Neural progenitor cell (in vitro differentiated cells): ENCODE data around the gene TOLLIP. TPM values are rescaled to one million over a fixed set of nuclear protein-coding genes. Genes with fewer than 3 reads are reported as not detected.

Experiments used
- DNase-seq: peaks from one replicate; pipeline ENCODE4 v3.0.0-alpha.2; 2016; ENCODE audit warnings: low spot score
- H2AFZ ChIP-seq: fragments of 200-600 bp; sonication (generic); replicated peaks from 2 replicates; pipeline ENCODE4 v1.6.1; 2016; ENCODE audit warnings: antibody characterized with exemption
- H3F3A ChIP-seq: fragments of 200-600 bp; sonication (generic); 2 replicates; pipeline ENCODE4 v1.6.1; 2016; ENCODE audit warnings: antibody characterized with exemption, low read depth
- H3K27ac ChIP-seq: fragments of 200-600 bp; sonication (generic); 2 replicates; pipeline ENCODE4 v1.5.1; 2016; ENCODE audit warnings: mild to moderate bottlenecking
- H3K27me3 ChIP-seq: fragments of 200-600 bp; sonication (generic); 2 replicates; pipeline ENCODE4 v1.6.1; 2016; ENCODE audit warnings: mild to moderate bottlenecking, moderate library complexity
- H3K36me3 ChIP-seq: fragments of 200-600 bp; sonication (generic); 2 replicates; pipeline ENCODE4 v1.5.1; 2016
- H3K4me1 ChIP-seq: fragments of 200-600 bp; sonication (generic); 2 replicates; pipeline ENCODE4 v1.6.1; 2016; ENCODE audit warnings: mixed run types
- H3K4me2 ChIP-seq: fragments of 200-600 bp; sonication (generic); 2 replicates; pipeline ENCODE4 v1.6.1; 2016
- H3K4me3 ChIP-seq: fragments of 200-600 bp; sonication (generic); 2 replicates; pipeline ENCODE4 v1.5.1; 2016
- H3K79me2 ChIP-seq: fragments of 200-600 bp; sonication (generic); 2 replicates; pipeline ENCODE4 v1.6.1; 2016; ENCODE audit warnings: low read depth
- H3K9ac ChIP-seq: fragments of 200-600 bp; sonication (generic); 2 replicates; pipeline ENCODE4 v1.6.1; 2016
- H3K9me3 ChIP-seq: fragments of 200-600 bp; sonication (generic); 2 replicates; pipeline ENCODE4 v1.5.1; 2016; ENCODE audit warnings: low read depth
- H4K20me1 ChIP-seq: fragments of 200-600 bp; sonication (generic); 2 replicates; pipeline ENCODE4 v1.6.1; 2016; ENCODE audit warnings: low read depth
- H3K27ac Mint-ChIP-seq: 3 replicates; pipeline ENCODE4 v1.8.0; 2021; ENCODE audit warnings: mixed read lengths
- H3K27me3 Mint-ChIP-seq: 2 replicates; pipeline ENCODE4 v1.8.0; 2022; ENCODE audit warnings: low read depth, mild to moderate bottlenecking, inconsistent platforms, moderate library complexity, mixed read lengths; ENCODE audit not compliant: insufficient read depth
- H3K36me3 Mint-ChIP-seq: 3 replicates; pipeline ENCODE4 v1.8.0; 2021; ENCODE audit warnings: mixed read lengths
- H3K4me1 Mint-ChIP-seq: 3 replicates; pipeline ENCODE4 v1.8.0; 2021; ENCODE audit warnings: mixed read lengths
- H3K4me3 Mint-ChIP-seq: 3 replicates; pipeline ENCODE4 v1.8.0; 2021; ENCODE audit warnings: mild to moderate bottlenecking, moderate library complexity, mixed read lengths
- H3K9me3 Mint-ChIP-seq: 3 replicates; pipeline ENCODE4 v1.8.0; 2020; ENCODE audit warnings: mixed read lengths
- EZH2 ChIP-seq: fragments of 200-600 bp; sonication (generic); IDR thresholded peaks from 2 replicates; pipeline ENCODE4 v1.6.1; 2017; ENCODE audit warnings: antibody characterized with exemption, mild to moderate bottlenecking, moderate library complexity
- EZH2phosphoT487 ChIP-seq: fragments of 200-600 bp; sonication (generic); IDR thresholded peaks from 2 replicates; pipeline ENCODE4 v1.6.1; 2017; ENCODE audit warnings: antibody characterized with exemption
- total RNA-seq: library from RNA; depleted of rRNA; stranded (reverse); fragments of >200 nt; gene quantifications from 2 replicates; pipeline ENCODE4 v1.2.3, GENCODE V29; 2015; ENCODE audit warnings: low replicate concordance
- TF ChIP-seq, protein P1 (sequence below): fragments of 200-600 bp; sonication (generic); IDR thresholded peaks from 2 replicates; pipeline ENCODE4 v1.5.1; 2017; ENCODE audit warnings: antibody characterized with exemption, mild to moderate bottlenecking

Gene TOLLIP
- total RNA-seq, 1 donor from 2014 or later = 8.5 TPM

DNA sequence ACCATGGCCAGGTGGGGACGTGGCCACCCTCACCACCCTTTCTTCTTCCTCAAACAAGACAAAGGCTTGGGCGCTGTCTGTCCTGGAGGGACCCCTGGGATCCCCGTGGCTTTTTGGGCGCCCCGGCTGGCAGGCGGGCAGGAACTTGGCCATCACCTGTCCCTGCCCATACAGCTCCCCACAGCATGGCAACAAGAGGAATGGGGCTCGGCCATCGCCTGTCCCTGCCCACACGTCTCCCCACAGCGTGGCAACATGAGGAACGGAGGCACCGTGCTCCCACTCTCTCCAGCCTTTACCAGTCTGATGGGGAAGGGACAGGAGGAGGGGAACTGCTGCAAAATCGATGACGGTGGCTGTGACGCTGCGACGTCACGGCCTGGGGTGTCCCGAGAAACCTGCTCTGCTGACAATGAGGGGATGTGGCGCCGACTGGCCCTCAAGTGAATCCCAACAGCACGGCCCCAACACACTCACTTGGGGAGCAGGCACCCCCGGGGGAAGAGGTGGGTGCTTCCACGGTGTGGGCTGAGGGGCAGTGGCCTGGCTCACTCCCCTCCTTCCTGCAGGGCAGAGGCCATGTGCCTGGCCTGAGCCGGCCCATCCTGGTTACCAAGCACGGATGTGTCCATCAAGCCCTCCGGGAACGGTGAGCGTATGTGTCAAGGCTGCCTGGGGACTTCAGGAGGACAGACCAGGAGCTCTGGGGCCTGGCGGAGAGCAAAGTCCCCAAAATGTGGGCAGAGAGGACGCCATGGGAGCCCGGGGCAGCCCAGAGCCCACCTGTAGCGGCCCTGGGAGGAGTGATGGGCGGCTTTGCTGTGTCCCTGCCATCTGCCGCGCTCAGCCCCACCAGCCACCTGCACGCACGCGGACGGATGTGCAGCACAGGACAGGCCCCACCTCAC lies 30.4 kb downstream of the TOLLIP start:
- Histone ChIP-seq H2AFZ (no peak overlapping the region), H3K4me1 (no peaks in the 10 kb centered on the region), H3K36me3 (no peaks in the 10 kb centered on the region)

DNA sequence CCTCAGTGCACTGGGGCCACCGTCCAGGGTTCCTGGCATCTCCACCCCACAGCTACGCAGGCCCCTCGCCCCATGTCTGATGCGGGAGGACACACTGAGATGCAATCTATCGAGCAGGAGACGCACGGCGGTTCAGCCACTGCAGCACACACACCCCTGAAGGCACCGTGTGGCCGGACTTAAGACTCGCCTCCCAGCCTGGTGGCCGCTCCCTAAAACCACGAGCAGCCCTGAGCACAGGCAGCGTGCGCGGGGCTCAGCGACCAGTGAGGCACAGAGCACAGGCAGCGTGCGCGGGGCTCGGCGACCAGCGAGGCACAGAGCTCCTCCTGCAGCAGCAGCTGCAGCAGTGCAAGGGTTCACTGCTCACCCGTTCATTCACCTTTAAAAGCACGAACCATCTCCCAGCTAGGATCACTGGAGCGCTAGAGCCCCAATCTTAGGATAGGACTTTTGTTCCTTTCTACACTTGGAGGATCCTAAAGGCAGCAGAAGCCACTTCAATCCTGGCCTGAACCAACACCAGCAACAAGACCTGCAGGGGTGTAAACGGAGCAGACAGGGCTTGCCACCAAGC lies 31.4 kb downstream of the TOLLIP start:
- no peaks in the 10 kb centered on the region for H4K20me1 ChIP-seq
- no peaks in the 10 kb centered on the region for H3K79me2 ChIP-seq
- H3K4me2 ChIP-seq = no peak overlapping the region
- Mint-ChIP-seq H3K36me3 (peaks cover 7% of the 10 kb centered on the region), H3K4me3 (no peak overlapping the region), H3K4me1 (peaks cover 5% of the 10 kb centered on the region), H3K27me3 (peaks cover 4% of the 10 kb centered on the region), H3K27ac (peak overlapping the region; percentile 26), H3K9me3 (no peaks in the 10 kb centered on the region)
- no peaks in the 10 kb centered on the region for H3K27me3 ChIP-seq
- no peak for DNase-seq
- H3K36me3 ChIP-seq = no peaks in the 10 kb centered on the region
- TF ChIP-seq EZH2 (no peak), EZH2phosphoT487 (no peak)
- TF ChIP-seq, protein P1, sequence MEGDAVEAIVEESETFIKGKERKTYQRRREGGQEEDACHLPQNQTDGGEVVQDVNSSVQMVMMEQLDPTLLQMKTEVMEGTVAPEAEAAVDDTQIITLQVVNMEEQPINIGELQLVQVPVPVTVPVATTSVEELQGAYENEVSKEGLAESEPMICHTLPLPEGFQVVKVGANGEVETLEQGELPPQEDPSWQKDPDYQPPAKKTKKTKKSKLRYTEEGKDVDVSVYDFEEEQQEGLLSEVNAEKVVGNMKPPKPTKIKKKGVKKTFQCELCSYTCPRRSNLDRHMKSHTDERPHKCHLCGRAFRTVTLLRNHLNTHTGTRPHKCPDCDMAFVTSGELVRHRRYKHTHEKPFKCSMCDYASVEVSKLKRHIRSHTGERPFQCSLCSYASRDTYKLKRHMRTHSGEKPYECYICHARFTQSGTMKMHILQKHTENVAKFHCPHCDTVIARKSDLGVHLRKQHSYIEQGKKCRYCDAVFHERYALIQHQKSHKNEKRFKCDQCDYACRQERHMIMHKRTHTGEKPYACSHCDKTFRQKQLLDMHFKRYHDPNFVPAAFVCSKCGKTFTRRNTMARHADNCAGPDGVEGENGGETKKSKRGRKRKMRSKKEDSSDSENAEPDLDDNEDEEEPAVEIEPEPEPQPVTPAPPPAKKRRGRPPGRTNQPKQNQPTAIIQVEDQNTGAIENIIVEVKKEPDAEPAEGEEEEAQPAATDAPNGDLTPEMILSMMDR = no peak
- no peaks in the 10 kb centered on the region for H3F3A ChIP-seq
- no peak overlapping the region for H2AFZ ChIP-seq
- no peak overlapping the region for H3K9ac ChIP-seq
- H3K27ac ChIP-seq = no peak overlapping the region
- H3K4me3 ChIP-seq = no peak overlapping the region
- no peaks in the 10 kb centered on the region for H3K9me3 ChIP-seq
- H3K4me1 ChIP-seq = no peaks in the 10 kb centered on the region

More for the DNA sequence above, 30.4 kb downstream of the TOLLIP start:
- Mint-ChIP-seq H3K4me3 (no peak overlapping the region), H3K4me1 (peaks cover 5% of the 10 kb centered on the region), H3K36me3 (peaks cover 9% of the 10 kb centered on the region), H3K27me3 (peaks cover 4% of the 10 kb centered on the region), H3K9me3 (no peaks in the 10 kb centered on the region), H3K27ac (peak overlapping the region; percentile 81)
- Histone ChIP-seq H3K9me3 (no peaks in the 10 kb centered on the region), H4K20me1 (no peaks in the 10 kb centered on the region), H3K4me2 (no peak overlapping the region), H3K79me2 (no peaks in the 10 kb centered on the region), H3K27ac (no peak overlapping the region), H3K9ac (no peak overlapping the region), H3F3A (no peaks in the 10 kb centered on the region), H3K27me3 (no peaks in the 10 kb centered on the region), H3K4me3 (no peak overlapping the region)
- DNase-seq = no peak
- TF ChIP-seq, protein P1 = no peak
- TF ChIP-seq EZH2 (no peak), EZH2phosphoT487 (no peak)

DNA sequence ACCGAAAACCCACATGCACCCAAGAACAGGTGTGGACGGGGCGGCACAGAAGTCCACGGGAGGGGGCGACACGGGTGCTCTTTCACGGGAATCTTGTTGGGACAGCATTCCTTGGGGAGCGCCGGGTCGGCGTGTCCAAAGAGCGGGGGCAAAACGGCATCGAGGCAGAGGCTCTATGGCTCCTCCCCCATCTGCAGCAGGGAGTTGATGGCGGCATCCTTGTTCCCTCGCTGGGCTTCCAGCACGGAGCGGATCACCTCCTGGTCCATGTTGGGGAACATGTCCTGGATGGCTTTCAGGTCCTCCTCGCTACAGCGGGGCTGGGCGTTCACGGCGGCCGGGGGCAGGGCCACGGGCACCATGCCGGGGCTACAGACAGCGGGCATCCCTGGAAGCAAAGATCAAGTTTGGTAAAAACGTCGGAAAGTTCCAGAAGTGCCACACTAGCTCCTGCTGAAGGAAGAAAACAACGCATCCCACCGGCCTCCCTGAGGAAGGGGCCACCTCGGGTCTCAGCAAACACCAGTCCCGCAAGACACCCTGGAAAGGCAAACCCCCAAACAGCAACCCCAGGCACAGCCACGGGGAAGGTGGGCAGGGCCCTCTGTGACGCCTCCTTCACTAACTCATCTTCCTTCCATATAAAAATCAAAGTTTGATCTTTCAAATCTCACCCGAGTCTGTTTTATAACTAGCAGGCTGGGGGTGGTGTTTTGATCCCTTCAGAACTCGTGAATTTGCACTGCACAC lies 32.4 kb downstream of the TOLLIP start:
- H3K4me3 ChIP-seq = no peak overlapping the region
- no peak overlapping the region for H3K9ac ChIP-seq
- TF ChIP-seq EZH2 (no peak), EZH2phosphoT487 (no peak)
- TF ChIP-seq, protein P1 = no peak
- no peak overlapping the region for H3K4me2 ChIP-seq
- no peak overlapping the region for H2AFZ ChIP-seq
- Mint-ChIP-seq H3K27ac (peak overlapping the region; percentile 26), H3K27me3 (peaks cover 4% of the 10 kb centered on the region), H3K9me3 (no peaks in the 10 kb centered on the region), H3K4me3 (no peak overlapping the region), H3K36me3 (peaks cover 10% of the 10 kb centered on the region), H3K4me1 (peaks cover 3% of the 10 kb centered on the region)
- no peaks in the 10 kb centered on the region for H3K4me1 ChIP-seq
- no peak for DNase-seq
- H3K9me3 ChIP-seq = no peaks in the 10 kb centered on the region
- H3K79me2 ChIP-seq = no peaks in the 10 kb centered on the region
- no peaks in the 10 kb centered on the region for H3K36me3 ChIP-seq
- no peaks in the 10 kb centered on the region for H4K20me1 ChIP-seq
- H3K27me3 ChIP-seq = no peaks in the 10 kb centered on the region
- H3K27ac ChIP-seq = no peak overlapping the region
- H3F3A ChIP-seq = no peaks in the 10 kb centered on the region
